GM18511 (cell line): ENCODE results near the gene PPARD.
"Not testable (repeated sequence)": the region's sequence is repeated elsewhere in the genome, so short reads cannot be mapped to it uniquely, and the experiment has no call there.

ENCODE experiments used
- ATAC-seq: cut with Tn5 transposase; IDR thresholded peaks from one replicate; pipeline ENCODE4 v1.9.1; 2021; ENCODE audit warnings: mild to moderate bottlenecking, moderate library complexity; ENCODE audit not compliant: unreplicated experiment

PPARD gene

DNA sequence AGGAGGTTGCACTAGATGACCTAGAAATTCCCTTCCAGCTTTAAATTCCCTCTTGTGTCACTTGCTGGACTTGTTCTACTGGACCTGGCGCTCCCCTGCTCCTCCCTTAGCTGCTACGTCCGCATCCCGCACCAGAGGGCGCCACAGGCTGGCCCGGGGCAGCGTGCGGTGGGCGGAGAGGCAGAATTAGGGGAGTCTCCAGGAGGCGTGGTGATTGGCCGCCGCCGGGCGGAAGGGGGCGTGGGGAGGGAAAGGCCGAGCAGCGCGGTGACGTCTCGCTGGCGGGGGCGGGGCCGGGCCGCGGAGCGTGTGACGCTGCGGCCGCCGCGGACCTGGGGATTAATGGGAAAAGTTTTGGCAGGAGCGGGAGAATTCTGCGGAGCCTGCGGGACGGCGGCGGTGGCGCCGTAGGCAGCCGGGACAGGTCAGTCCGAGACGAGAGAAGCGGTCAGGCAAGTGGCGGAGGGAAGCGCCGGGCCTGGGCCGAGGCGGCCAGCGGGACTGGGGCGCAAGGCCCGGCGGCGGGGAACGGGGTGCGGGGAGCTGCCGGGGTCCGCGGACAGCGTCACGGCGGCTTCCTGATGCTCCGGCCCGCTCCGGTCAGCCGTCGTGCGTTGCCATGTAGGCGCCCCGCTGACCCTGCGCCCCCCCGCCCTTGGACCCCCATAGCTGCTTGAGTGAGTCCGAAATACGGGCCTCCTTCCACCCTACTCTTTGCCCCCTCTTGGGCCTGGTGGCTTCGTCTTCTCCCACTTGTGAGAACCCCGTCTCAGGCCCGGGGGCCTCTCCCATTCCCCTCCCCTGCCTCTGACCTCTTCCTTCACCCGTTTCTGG lies at the start of gene PPARD:
Gene PPARD, plus strand, starts transcription at position 301 of the 834 bp plus-strand sequence. CDS start 68,530 bp downstream, outside the sequence.
- ATAC-seq = peak; percentile 98

DNA sequence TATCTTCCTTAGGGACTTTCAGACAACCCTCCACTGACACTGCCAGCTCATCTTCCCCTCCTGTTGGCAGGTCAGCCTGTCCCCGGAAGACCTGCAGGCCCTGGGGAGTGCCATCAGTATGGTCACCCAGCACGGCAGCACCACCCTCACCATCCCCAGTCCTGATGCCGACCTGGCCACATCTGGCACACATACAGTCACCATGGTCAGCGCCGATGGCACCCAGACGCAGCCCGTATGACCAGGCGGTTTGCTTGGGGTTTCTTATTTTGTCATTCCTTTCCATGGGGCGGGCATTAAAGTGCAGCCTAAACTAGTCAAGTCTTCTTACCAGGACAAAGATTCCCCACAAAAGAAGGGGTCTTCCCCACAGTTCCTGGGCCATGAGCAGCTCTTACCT lies 48.7 kb upstream of the PPARD start:
- no peak for ATAC-seq

DNA sequence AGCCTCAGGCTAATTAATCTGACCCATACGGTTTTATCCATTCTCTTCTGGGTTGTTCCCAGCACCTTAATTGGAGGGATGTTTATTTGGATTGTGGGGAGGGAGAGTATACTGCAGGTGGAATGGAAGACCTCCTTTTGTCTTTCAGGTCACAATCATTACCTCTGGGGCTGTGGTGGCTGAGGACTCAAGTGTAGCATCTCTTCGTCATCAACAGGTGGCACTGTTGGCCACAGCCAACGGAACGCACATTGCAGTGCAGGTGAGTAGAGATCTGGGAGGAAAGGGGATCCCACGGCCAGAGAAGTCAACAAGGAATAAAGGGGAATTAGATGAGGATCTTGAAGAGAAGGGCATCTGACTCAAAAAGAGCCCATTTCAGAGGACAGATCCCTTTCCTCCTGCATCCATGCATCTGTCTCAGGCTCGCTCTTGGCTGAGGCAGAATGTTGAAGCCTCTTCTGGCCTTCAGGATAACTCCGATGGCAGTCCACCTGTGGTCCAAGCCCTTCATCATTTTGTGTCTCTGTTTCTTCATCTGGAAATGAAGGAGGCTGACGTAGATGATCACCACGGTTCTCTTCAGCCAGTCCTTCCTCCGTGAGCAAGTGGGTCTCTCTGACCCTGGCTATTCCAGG lies 47.9 kb upstream of the PPARD start:
- ATAC-seq = no peak

DNA sequence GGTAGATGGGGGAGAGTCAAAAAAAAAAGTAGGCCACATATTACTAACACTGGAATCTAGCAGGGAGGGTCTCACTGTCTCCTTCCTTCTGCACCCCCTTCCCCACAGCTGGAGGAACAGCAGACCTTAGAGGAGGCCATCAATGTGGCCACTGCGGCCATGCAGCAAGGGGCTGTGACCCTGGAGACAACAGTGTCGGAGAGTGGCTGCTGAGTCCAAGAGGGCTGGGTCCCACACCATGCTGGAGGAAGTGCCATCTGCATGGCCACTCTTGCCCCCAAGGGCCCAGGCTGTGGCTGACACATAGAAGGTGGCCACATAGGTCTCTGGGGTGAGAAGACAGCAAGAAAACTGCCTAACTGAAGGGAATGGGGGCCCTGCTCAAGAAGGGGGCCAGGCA lies 47.3 kb upstream of the PPARD start:
- no peak for ATAC-seq

DNA sequence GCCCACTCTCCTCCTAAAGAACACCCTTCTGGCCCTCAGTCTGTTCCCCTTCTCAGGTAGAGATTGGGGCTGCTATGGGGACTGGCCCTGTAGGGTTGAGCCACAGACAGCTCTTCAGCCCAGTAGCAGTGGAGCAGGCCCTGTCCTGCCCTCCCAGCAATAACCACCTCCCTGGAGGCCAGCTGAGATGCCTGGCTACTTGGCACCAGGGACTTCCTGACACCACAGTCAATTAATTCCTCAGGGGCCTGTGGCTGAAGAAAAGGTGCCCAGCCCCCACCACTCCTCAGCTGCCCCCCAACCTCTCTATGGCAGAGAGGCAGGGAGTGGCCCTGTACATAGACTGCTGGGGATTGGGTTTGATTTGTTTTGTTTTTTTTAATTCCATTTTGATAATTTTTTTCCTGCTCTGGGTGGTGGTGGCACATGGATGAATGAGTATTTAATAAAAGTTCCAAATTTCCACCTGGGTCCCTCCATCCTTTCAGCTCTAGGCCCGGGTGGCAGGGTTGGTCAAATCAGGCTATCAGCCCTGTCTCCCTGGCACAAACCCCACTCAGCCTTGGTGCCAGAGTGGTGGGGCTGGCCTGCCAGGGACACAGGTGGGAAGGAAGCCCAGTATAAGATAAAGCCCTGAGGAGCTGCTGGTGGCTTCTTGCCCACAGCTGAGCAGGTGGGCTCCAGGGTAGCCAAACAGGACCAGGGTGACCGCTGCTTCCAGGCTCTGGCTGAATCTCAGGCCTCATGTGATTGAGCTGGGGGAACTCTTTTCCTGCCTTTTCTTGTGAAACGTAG lies 46.6 kb upstream of the PPARD start:
- no peak for ATAC-seq

DNA sequence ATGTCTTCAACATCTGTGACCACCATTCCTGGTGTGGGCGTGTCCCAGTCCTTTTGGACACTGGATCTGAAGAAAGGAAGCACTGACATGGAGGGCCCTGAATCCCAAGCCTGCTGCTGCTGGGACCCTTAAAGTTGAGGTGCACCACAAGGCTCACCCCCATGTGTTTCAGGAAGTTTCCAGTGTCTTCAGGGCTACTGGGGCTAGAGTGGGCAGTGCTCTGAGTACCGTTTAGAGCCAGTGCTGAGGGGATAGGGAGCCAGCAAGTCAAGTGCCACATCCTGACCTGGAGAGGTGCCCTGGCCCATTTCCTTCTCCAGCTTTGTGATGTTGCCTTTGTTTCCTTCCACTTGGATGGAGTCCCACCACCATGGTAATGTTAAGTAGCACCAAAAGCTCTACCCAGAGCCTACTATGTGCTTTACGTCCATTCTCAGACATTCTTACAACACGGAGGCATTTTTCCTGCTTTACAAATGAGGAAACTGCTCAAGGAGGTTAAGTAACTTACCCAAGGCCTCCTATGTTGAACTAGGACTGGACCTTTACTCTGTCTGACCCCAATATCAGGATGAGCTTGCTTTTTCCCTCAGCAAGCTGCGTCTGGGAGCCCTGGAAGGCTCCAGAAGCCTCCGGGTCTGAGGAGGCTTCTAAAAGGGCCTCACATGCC lies 45.3 kb upstream of the PPARD start:
- ATAC-seq = peak; percentile 5

DNA sequence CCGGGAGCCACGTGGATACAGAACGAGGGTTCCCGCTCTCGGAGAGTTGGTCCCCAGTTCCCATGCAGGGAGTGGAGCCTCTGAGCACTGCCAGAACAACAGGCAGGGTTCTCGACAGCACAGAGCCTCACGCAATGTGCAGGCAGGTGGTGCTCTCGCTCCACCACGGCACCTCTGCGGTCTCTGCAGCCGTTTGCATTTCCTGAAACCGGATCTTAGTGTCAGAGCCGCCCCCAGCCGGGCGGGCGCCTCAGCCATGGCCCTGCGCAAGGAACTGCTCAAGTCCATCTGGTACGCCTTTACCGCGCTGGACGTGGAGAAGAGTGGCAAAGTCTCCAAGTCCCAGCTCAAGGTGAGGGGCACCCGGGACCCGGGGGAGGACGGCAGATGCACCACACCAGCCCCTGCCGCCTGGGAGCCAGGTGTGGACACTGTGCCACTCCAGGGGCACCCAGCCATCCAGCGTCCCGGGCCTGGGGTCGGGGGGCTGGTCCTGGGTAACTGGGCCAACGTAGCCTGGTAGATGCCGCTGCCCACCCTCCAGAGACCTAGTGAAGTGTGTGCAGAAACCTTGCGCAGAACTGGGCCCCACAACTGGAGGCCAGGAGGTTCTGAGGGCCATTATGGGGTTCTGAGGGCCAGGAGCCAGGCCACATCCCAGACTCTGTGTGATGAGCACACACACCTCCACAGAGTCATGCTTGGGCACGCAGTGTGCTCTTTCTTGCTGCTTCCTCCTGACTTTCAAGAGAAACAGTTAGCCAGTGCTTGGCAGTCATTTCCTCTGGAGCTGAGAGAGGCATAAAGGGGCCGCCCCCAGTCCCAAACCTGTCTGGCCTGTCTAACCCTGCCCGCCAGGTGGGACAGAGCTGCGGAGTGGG lies 44.5 kb upstream of the PPARD start, which contains the start of gene DEF6:
Gene DEF6, plus strand, starts transcription at position 218 of the 881 bp plus-strand sequence. Its CDS starts 39 bp downstream, at position 257.
- peak; percentile 88 for ATAC-seq

DNA sequence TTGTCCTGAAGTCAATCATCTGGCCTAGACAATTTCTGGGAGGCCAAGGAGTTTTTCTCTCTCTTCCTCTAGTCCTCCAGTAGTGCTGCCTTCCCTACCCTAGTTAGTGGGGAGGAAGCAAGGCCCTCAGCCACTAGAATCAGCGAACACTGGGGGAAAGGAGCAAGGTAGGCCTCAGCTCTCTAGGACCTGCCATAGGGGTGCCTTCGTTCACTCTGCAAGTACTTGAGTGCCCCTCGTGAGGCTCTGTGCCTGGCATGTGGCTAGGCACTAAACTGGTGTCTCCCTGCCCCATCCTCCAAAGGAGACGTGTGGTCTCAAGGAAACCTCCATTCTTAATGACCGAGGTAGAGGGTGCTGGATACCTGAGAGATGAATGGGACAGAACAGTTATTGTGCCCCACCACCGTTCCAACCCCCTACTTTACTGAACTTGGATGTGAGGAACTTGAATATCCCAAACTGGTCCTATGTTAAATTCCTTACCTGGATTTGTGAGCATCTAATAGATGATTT lies 43.7 kb upstream of the PPARD start:
- no peak for ATAC-seq

DNA sequence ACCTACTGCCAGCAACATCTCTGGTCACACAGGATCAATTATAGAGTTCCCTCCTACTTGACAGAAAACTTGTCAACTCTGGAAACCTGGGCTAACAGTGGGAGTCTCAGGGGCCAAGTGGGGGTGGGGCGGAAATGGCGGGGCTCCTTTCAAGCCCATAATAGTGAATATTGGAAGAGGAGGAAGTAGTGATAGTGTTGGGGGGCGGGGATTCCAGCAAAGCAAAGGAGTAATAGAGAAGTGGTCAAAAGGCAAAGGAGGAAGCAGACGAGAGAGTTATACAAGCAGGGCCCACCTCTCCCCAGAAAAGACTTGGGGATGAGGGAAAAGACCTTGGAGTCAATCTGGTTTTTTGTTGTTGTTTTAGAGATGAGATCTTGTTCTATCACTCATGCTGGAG lies 42.7 kb upstream of the PPARD start:
- no peak for ATAC-seq

DNA sequence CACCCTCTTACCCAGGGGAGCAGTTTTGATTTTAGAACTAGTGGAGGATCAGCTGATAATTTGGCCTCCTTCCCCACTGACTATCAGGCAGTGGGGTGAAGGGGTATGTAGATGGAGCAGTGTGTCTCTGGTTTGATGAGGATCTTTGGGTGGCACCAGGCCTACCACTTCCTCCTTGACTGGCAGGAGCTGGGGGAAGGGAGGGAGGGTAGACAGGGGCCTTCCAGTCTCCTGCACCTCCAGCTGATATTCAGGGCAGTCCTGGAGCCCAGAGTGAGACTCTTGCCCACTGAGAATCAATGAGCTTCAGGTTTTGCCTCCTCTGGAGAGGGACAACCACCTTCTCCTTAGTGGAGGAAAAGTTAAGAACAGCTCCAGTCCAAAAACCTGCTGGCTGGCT lies 41.5 kb upstream of the PPARD start:
- ATAC-seq = no peak

DNA sequence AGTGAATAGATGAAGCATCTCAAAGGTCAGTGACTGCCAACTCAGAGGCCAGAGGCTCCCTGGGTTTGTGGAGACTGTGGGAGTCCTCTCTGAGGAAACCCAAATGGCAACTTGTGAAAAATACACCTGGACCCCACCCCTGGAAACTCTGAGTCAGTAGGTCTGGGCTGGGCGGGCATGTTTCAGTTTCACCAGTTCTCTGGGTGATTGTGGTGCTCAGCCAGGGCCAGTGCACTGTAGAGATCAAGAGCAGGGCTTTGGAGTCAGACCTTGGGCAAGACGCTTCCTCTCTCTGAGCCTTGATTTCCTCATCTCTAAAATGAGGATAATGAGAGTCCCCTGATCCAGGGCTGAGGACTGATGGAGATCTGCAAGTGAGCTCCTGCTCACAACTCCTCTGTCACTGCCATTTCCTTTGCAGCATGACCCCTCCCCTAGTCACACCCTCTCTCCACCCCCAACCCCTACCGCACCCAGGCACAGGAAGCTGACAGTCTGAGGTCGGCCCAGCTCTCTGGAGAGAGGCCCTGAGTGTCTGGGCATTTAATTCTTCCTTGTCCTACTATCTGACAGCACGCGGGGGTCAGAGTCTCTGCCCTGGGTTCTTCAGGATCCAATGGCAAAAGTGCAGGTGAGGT lies 39.6 kb upstream of the PPARD start:
- peak; percentile 80 for ATAC-seq

DNA sequence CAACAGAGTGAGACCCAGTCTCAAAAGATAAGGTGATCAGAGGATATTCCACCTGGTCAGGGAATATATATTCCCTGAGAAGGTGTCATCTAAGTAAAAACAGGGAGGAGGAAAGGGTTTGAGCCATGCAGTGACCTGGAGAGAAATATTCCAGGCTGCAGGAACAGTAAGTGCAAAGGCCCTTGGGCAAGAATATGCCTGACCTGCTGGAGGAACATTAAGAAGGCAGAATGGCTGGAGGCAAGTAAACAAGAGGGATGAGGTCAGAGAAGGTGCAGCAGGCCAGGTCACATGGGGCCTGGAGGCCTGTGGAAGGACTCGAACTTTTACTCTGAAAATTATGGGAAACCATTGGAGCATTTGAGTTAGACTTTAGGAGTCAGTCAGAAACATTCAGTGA lies 38.1 kb upstream of the PPARD start:
- ATAC-seq = no peak

DNA sequence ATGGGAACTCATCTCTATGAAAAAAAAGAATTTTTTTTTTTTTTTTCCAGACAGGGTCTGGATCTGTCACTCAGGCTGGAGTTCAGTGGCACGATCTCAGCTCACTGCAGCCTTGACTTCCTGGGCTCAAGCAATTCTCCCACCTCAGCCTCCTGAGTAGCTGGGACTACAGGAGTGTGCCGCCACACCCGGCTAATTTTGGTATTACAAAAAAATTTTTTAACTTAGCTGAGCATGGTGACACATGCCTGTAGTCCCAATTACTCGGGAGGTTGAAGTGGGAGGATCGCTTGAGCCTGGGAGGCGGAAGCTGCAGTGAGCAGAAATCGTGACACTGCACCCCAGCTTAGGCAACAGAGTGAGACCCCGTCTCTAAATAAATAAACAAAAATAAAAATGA lies 37.2 kb upstream of the PPARD start:
- no peak for ATAC-seq

DNA sequence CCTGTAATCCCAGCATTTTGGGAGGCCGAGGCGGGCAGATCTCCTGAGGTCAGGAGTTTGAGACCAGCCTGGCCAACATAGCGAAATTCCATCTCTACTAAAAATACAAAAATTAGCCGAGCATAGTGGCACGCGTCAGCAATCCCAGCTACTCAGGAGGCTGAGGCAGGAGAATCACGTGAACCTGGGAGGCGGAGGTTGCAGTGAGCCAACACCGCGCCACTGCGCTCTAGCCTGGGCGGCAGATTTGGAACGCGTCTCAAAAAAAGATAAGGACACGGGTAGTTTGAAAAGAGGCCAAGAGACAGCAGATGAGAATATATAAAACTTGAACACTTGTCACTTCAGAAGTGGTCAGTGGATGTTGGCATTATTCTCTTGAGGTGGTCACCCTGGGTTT lies 35.2 kb upstream of the PPARD start:
- ATAC-seq = not testable (repeated sequence)

DNA sequence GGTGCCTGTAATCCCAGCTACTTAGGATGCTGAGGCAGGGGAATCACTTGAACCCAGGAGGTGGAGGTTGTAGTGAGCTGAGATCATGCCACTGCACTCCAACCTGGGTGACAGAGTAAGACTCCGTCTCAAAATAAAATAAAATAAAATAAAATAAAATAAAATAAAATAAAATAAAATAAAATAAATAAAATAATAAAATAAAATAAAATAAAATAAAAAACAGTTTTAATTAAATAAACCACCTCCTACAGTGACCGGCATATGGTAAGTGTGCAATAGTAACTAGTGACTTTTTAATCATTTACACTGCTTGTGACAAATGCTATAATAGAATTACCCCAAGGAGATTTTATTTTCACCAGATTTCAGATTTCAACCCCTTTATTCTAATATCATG lies 33.8 kb upstream of the PPARD start:
- not testable (repeated sequence) for ATAC-seq

DNA sequence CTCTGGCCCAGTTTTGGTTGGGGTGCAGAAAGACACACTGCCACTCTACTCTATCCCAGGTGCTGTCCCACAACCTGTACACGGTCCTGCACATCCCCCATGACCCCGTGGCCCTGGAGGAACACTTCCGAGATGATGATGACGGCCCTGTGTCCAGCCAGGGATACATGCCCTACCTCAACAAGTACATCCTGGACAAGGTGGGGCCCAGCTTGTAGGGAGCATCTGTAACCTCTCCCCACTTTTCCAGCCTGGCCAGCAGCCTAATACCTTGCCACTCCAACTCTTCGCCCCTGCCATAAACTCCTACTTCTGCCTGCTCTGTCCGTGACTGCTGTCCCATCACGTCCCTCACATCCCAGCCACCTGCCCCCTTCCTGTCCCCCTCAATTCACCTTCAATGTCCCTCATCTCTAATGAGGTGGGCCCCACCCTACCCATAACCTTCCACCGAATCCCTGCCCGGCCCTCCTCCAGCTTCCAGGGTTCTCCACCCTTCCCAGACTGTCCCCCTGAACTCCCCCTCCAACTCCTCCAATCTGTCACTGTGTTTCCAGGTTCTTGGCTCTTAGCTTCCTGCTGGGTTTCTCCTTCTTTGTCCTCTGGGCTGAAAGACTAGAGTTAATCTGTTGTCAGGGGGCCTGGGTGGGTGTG lies 32.6 kb upstream of the PPARD start:
- no peak for ATAC-seq

DNA sequence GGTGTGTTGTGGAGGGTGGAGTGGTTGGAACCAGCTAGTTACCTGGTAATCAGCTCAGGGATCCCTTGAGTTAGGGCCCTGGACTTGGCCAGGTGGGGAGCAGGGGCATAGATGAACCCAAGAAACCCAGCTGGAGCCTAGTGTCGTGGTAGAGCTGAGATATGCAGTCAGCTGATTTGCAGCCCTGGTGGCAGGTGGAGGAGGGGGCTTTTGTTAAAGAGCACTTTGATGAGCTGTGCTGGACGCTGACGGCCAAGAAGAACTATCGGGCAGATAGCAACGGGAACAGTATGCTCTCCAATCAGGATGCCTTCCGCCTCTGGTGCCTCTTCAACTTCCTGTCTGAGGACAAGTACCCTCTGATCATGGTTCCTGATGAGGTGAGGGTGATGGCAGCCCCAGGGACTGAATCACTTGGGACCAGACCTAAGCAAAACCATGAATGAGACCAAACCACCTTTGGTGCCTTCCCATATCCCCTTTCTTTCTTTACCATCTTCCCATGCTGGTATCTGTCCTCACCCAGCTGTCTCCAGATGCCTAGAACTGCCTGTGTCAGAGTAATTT lies 32.0 kb upstream of the PPARD start:
- no peak for ATAC-seq

DNA sequence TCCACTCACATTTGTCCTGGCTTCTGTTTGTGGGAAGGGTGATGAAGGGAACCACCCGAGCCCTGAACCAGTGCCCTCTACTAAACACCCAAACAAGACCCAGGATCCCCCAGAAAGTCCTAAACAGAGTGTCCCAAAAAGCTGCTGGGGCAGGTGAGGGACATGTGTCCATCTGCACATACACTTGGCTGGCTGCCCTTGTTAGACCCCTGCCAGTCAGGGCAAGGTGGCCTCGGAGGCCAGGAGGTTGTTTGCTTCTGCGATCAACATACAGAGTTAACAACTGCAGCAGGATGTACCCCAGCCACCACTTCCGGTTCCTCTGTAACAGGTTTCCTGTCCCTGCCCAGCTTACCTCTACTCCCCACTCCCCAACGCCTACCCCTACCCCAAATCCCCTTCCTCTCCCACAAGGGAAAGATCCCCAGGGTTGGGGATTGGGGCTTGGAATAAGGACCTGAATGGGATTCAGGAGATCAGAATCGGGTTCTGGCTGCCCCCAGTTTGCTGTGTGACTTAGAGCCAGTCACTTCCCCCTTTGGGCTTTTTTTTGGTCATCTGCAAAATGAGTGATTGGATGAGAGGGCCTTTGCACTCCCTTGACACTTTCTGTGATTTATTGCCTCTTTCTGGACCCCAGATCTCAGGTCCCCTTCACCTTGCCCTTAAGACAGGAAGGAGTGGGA lies 30.8 kb upstream of the PPARD start:
- ATAC-seq = peak; percentile 46
